ENCODE measurements around the gene ZC2HC1C.

ZC2HC1C gene

DNA sequence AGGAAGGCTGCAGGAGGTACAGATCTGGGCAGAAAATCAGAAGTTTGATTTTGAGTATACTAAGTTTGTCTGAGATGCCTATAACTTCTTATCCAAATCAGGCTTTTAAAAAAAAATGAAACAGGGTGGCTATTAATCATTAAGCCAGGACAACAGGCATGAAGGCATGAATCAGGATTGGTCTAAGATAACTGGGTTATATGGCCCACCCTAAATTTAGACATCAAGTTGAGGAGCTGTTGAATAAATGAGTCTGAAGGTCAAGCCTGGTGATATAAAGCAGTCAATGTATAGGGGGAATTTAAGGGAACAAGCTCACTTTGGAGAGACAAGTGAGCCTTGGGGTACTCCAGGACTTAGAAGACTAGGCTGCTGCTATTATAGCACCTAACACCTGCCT is 28.8 kb downstream of the ZC2HC1C start:
- H3K27me3 ChIP-seq (ENCODE audit: control insufficient read depth, low read length), result no peaks in the 10 kb centered on the region
- H3K36me3 ChIP-seq (ENCODE audit: control insufficient read depth, low read length), result peaks cover 78% of the 10 kb centered on the region
- H3F3A ChIP-seq (ENCODE audit: control insufficient read depth, insufficient read depth), result no peaks in the 10 kb centered on the region
- H4K20me1 ChIP-seq (ENCODE audit: control insufficient read depth, insufficient read depth, low read depth, low read length), result no peaks in the 10 kb centered on the region
- no peaks in the 10 kb centered on the region for H3K9me2 ChIP-seq (replicated peaks; ENCODE audit: control insufficient read depth, low read length)
- no peak for TF ChIP-seq EZH2phosphoT487 (IDR thresholded peaks at IDR 0.05; ENCODE audit: borderline replicate concordance, low read length)
- TF ChIP-seq, protein P1, sequence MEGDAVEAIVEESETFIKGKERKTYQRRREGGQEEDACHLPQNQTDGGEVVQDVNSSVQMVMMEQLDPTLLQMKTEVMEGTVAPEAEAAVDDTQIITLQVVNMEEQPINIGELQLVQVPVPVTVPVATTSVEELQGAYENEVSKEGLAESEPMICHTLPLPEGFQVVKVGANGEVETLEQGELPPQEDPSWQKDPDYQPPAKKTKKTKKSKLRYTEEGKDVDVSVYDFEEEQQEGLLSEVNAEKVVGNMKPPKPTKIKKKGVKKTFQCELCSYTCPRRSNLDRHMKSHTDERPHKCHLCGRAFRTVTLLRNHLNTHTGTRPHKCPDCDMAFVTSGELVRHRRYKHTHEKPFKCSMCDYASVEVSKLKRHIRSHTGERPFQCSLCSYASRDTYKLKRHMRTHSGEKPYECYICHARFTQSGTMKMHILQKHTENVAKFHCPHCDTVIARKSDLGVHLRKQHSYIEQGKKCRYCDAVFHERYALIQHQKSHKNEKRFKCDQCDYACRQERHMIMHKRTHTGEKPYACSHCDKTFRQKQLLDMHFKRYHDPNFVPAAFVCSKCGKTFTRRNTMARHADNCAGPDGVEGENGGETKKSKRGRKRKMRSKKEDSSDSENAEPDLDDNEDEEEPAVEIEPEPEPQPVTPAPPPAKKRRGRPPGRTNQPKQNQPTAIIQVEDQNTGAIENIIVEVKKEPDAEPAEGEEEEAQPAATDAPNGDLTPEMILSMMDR (IDR thresholded peaks at IDR 0.05; ENCODE audit: low read depth, low read length, poor library complexity, severe bottlenecking), result no peak
- no peaks in the 10 kb centered on the region for H3K9me3 ChIP-seq (ENCODE audit: control insufficient read depth, insufficient read depth, low read length)
- H3K4me3 ChIP-seq (ENCODE audit: low read length), result no peak overlapping the region
- H3K4me1 ChIP-seq (ENCODE audit: control insufficient read depth, low read length), result no peaks in the 10 kb centered on the region
- no peaks in the 10 kb centered on the region for H3K79me2 ChIP-seq (ENCODE audit: control insufficient read depth, low read length)
- no peak overlapping the region for H3K27ac ChIP-seq (ENCODE audit: low read depth, low read length)
- no peak overlapping the region for H3K4me2 ChIP-seq (ENCODE audit: low read length)

GRCh38 chr14:75098682-75099081 is 29.2 kb downstream of the ZC2HC1C start:
- H3K27ac ChIP-seq (ENCODE audit: low read depth, low read length), result no peak overlapping the region
- no peak overlapping the region for H3K4me2 ChIP-seq (ENCODE audit: low read length)
- peaks cover 80% of the 10 kb centered on the region for H3K36me3 ChIP-seq (ENCODE audit: control insufficient read depth, low read length)
- no peaks in the 10 kb centered on the region for H3K9me2 ChIP-seq (replicated peaks; ENCODE audit: control insufficient read depth, low read length)
- no peak for TF ChIP-seq EZH2phosphoT487 (IDR thresholded peaks at IDR 0.05; ENCODE audit: borderline replicate concordance, low read length)
- TF ChIP-seq, protein P1 (IDR thresholded peaks at IDR 0.05; ENCODE audit: low read depth, low read length, poor library complexity, severe bottlenecking), result no peak
- H3K27me3 ChIP-seq (ENCODE audit: control insufficient read depth, low read length), result no peaks in the 10 kb centered on the region
- no peaks in the 10 kb centered on the region for H3K4me1 ChIP-seq (ENCODE audit: control insufficient read depth, low read length)
- H3F3A ChIP-seq (ENCODE audit: control insufficient read depth, insufficient read depth), result no peaks in the 10 kb centered on the region
- no peaks in the 10 kb centered on the region for H4K20me1 ChIP-seq (ENCODE audit: control insufficient read depth, insufficient read depth, low read depth, low read length)
- no peak overlapping the region for H3K4me3 ChIP-seq (ENCODE audit: low read length)
- no peaks in the 10 kb centered on the region for H3K79me2 ChIP-seq (ENCODE audit: control insufficient read depth, low read length)
- no peaks in the 10 kb centered on the region for H3K9me3 ChIP-seq (ENCODE audit: control insufficient read depth, insufficient read depth, low read length)

DNA sequence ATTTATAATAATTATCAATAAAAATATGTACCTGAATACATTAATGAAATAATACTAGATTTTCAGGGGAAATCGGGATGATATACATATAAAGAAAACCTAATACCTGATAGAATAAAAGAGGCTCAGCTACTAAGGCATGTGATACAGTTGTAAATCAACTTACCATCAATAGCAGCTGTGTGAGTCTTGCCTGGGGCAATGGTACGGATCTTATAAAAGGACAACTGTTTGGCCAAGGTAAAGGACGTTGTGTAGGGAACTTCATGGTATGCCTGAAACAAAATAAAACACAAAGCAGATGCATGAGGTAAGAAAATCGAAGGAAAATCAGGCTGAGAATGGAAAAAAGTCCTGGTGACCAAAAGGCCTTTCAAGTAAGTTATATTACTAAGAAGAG is 32.0 kb downstream of the ZC2HC1C start:
- no peak overlapping the region for H3K4me3 ChIP-seq (ENCODE audit: low read length)
- no peaks in the 10 kb centered on the region for H3K27me3 ChIP-seq (ENCODE audit: control insufficient read depth, low read length)
- H3K9me2 ChIP-seq (replicated peaks; ENCODE audit: control insufficient read depth, low read length), result no peaks in the 10 kb centered on the region
- H3F3A ChIP-seq (ENCODE audit: control insufficient read depth, insufficient read depth), result no peaks in the 10 kb centered on the region
- no peaks in the 10 kb centered on the region for H3K4me1 ChIP-seq (ENCODE audit: control insufficient read depth, low read length)
- no peaks in the 10 kb centered on the region for H3K79me2 ChIP-seq (ENCODE audit: control insufficient read depth, low read length)
- no peaks in the 10 kb centered on the region for H4K20me1 ChIP-seq (ENCODE audit: control insufficient read depth, insufficient read depth, low read depth, low read length)
- peaks cover 79% of the 10 kb centered on the region for H3K36me3 ChIP-seq (ENCODE audit: control insufficient read depth, low read length)
- H3K4me2 ChIP-seq (ENCODE audit: low read length), result no peak overlapping the region
- H3K9me3 ChIP-seq (ENCODE audit: control insufficient read depth, insufficient read depth, low read length), result no peaks in the 10 kb centered on the region
- no peak overlapping the region for H3K27ac ChIP-seq (ENCODE audit: low read depth, low read length)
- TF ChIP-seq, protein P1 (IDR thresholded peaks at IDR 0.05; ENCODE audit: low read depth, low read length, poor library complexity, severe bottlenecking), result no peak
- no peak for TF ChIP-seq EZH2phosphoT487 (IDR thresholded peaks at IDR 0.05; ENCODE audit: borderline replicate concordance, low read length)

DNA sequence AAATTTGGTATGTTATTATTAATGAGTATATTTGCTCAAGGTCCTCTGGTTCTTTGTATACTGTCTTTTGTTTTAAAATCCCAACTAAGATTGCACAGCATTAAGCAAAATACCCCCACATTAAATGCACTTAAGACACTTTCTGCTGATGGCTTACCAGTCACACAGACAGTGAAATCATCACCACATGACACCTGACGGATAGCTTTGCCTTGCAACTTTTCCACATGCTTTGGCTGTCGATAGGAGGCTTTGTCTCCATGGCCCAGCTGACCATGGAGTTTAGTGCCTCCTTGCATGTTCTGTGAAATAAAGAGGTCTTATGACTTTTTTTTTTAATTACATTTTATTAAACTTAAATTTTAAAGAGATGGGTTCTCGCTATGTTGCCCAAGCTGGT is 37.7 kb downstream of the ZC2HC1C start:
- H3K27ac ChIP-seq (ENCODE audit: low read depth, low read length), result no peak overlapping the region
- no peaks in the 10 kb centered on the region for H4K20me1 ChIP-seq (ENCODE audit: control insufficient read depth, insufficient read depth, low read depth, low read length)
- no peaks in the 10 kb centered on the region for H3K27me3 ChIP-seq (ENCODE audit: control insufficient read depth, low read length)
- H3K4me2 ChIP-seq (ENCODE audit: low read length), result no peak overlapping the region
- peaks cover 81% of the 10 kb centered on the region for H3K36me3 ChIP-seq (ENCODE audit: control insufficient read depth, low read length)
- no peaks in the 10 kb centered on the region for H3K9me3 ChIP-seq (ENCODE audit: control insufficient read depth, insufficient read depth, low read length)
- H3K79me2 ChIP-seq (ENCODE audit: control insufficient read depth, low read length), result no peaks in the 10 kb centered on the region
- no peaks in the 10 kb centered on the region for H3K9me2 ChIP-seq (replicated peaks; ENCODE audit: control insufficient read depth, low read length)
- H3F3A ChIP-seq (ENCODE audit: control insufficient read depth, insufficient read depth), result no peaks in the 10 kb centered on the region
- TF ChIP-seq, protein P1 (IDR thresholded peaks at IDR 0.05; ENCODE audit: low read depth, low read length, poor library complexity, severe bottlenecking), result no peak
- TF ChIP-seq EZH2phosphoT487 (IDR thresholded peaks at IDR 0.05; ENCODE audit: borderline replicate concordance, low read length), result no peak
- no peak overlapping the region for H3K4me3 ChIP-seq (ENCODE audit: low read length)
- no peaks in the 10 kb centered on the region for H3K4me1 ChIP-seq (ENCODE audit: control insufficient read depth, low read length)
